Activated CD4-positive, alpha-beta T cell treated with anti-CD3 and anti-CD28 coated beads, Interleukin-2, amount 50 U/mL, for 48 hours (primary cell): Measurements from ENCODE around the gene GFRA1.

Source experiments
- DNase-seq, 2 experiments: peaks; one replicate each; pipeline ENCODE4 v3.0.0-alpha.2; 2020

Gene GFRA1

DNA sequence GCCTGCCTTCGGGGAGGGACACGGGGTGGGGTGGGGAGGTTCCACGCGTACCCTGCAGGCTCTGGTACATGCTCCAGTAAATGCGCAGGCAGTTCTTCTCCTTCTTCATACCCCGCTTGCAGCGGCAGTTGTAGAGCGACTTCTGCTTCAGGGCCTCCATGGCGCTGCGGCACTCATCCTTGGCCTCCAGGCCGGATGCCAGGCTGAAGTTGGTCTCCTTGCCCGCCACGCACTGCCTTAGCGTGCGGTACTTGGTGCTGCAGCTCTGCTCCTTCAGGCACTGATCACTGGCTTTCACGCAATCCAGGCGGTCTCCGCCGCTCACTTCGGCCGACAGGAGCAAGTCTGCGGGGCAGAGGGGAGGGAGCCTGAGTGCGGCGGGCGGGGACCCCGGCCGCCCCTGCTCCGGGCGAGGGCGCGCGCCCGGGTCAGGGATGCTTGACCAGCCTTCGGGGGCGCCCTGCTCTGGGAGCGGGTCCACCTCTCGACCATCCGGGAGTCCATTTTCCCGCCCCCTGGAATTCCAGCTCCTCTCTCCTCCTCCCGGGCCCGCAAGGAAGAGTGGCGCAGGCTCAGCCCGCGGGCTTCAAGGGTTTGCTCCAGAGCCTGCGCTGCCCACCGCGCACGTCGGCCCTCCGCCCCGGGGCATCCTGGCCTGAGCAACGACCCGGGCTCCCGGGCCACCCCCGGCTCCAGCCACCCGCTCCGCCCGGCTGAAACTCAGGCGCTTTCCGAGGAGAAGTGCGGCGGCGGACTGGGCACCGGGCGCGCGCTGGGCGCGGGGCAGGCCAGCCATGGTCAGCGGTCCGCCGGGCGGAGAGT is 2.0 kb downstream of the GFRA1 start:
- DNase-seq, result no peak

DNA sequence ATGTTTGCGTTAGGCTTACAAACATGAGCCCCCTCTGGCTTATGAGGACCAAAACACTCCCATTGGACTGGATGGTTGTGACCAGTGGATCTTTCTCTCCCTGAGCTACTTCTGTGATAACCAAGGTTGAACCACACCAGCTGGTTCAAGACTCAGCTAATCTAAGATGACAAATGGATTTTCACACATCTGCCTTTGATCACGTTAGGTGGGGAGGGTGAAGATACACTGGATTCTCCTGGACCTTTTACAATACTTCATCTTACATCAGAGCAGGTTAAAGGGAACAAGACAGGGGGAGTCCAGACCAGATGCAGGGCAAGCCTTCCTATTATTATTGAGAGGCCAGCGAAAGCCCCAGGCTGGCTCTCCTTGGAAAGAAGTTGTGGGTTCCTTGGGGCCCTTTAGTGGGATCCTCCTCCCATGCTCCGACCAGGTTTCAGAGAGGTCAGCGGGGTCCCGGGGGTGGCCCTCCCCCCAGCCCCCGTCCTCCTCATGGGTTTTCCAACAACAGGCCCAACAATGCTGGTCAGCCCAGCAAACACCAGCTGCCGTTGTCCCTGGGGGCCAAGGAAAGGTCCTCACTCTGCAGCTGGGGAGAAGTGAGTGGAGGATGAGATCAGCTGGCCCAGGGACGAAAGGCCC is 2.8 kb downstream of the GFRA1 start:
- DNase-seq, result no peak

DNA sequence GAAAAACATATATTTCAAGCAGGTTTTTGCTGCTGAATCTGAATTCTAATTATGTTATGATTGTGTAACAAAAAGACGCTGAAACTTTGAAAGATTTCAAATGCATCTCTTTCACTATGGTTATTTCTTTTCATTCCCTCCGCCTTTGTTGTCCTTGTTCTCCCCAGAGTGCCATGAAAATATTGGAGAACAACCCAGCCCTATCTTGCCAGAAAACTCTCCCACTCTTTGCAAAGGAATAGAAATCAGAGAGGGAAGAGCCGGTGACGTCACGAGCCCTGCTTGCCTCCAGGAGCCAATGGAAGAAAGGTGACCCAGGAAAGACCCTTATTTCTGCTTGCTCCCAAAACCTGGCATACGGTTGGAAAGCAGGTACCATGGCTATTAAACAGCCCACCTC is 3.4 kb downstream of the GFRA1 start:
- no peak for DNase-seq

DNA sequence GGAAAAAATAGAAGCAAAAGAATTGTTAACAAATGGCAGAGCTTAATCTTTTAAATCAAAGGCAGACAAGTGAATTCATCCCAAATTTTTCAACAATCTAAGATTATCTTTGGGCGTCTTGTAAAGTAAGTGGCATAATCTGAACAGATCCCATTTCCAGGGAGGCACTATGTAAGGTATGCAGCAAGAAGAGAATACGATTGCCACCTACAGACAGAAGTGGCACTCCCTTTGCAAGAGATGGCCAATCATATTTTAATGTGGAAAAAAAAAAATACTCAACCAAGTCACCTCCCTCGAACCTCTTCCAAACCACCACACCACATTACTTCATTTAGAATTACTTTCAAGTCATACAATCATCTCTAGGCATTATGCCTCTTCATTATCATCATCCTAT is 4.0 kb downstream of the GFRA1 start:
- no peak for DNase-seq

DNA sequence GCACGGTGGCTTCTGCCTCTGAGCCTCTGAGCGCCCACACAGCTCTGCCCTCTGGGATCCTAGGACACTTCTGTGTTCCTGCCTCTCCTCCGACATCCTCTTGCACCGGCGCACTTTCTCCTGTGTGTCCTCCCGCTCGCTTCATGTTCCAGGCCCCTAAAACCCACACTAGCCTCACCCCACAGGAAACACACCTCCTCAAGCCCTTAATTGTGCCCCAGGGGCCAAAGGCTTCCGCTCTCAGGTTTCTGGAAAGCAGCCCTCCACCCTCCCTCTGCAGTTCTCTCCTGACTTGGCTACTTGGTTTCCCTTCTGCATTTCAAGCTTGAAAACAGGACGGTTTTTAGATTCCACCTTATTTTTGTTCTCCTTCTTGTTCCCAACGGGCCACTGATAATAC is 7.3 kb downstream of the GFRA1 start:
- no peak for DNase-seq

DNA sequence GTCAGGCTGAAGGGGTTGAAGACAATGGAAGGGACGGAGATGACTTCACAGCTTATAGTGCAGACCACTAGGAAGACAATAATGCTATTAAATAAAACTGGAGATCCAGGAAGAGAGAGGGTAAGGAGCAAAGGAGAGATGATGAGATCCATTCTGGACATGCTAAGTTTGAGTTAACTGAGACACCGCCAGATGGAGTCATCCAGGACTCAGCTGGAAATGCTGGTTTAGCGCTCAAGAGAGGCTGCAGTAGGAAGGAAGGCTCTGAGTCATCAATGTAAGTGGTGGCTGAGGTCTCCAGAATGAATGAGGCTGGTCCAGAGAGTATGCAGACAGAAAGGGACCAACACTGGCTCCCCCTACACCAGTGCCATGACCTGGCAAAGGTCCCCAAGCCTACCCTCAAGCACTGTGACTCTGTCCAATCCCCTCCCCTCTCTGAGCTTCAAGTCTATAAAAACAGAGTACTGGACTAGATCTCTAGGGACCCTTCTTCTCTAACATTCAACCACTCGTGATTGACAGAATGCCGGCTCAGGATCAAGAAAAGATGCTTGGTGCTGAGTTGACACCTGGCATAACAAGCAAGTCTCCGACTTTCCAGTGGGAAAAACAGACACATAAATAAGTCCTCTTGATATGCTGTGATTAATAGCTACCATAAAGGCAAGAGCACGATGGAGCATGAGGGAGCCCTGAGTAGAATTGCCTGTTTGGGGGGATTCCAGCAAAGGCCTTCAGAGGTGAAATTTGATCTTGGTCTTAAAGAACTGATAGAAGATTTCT is 8.9 kb downstream of the GFRA1 start:
- no peak for DNase-seq

DNA sequence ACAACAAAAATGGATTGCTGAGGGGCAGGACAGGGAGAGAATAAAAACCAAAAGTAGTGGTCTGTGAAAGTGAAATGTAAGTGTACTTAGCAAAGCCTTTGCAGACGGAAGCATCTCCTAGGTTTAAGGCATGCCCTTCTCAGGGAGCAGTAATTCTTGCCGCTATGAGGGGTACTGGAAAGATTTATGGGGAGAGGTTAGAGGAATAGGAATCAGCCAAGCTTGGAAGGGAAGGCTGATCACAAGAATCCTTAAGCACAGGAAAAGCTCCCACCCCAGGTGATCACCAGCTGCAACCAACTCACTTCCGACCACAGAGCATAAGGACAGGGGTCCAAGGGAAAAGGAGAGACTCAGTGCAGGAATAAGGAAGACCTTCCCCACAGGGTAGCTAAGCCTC is 10.3 kb downstream of the GFRA1 start:
- DNase-seq, result no peak

DNA sequence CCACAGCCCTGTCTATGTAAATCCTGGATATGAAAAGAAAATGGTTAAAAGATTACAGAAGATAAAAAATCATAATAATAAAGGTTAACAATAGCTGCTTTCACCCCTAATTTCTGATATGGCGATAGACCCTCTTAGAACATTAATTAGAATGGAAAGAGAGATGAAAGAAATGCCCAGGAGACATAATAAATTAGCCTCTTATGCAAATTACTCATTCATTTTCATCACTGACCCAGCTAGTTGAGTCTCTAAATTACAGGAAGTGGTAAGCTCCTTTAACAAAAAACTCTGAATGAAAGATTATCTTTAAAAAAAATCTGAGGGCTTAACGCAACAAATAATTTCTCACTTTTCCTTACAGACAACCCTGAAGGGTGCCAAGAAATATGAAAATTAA is 12.4 kb downstream of the GFRA1 start:
- DNase-seq, result no peak

DNA sequence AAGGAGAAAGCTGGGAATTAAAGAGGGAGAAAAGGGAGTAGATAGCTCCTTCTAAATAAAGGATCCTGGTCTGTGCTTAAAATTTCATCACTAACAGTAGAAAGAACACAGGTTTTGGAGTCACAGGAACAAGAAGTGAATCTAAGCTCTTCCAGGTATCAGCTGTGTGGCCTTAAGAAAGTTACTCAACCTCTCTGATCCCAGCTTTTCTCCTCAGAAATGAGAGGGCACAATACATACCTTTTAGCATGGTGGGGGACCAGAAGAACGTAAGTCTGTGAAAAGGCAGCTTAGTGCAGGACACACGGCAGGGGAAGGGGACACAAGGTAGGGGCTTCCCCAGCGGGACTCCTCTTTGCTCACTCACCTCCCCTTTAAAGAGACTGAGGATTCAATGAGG is 13.4 kb downstream of the GFRA1 start:
- no peak for DNase-seq

DNA sequence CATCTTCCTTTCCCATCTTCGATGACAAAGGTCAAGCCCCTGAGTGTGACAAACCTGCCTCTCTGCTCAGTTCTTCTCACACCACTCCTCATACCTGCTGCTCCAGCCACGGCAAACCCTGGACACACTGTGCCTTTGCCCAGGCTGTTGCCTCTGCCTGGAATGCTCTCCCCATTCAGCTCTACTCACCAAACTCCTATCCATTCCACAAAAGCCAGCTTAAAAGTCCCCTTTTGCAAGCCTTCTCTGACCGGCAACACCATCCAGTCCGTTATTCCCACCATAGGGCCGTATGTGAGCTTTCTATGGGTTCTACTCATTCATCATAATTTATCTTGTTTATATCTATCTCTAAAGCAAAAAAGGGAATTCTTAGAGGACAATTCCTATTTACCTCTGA is 15.2 kb downstream of the GFRA1 start:
- no peak for DNase-seq

DNA sequence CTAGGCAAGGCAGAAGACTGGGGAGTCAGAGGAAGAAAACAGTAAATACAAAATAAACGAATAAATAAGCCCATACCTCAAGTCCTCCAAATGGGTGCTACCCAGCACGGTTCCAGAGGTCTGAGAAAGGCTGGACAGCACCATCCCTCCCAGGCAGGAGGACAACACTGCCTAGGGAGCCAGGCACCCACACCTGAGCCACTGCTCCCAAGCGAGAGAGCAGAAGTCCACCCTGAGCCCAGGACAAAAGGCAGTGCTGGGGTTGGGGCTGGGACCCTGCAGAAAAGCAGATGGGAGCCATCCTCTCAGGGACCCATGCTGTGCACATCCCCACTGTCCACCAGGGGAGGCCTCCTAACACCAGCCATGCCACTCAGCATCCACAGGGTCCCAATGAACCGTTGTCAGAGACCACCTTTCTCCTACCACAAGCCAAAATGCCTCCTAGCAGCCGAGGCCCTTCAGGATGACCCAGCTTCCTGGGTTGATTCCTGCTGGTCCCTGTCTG is 16.2 kb downstream of the GFRA1 start:
- DNase-seq, result no peak

DNA sequence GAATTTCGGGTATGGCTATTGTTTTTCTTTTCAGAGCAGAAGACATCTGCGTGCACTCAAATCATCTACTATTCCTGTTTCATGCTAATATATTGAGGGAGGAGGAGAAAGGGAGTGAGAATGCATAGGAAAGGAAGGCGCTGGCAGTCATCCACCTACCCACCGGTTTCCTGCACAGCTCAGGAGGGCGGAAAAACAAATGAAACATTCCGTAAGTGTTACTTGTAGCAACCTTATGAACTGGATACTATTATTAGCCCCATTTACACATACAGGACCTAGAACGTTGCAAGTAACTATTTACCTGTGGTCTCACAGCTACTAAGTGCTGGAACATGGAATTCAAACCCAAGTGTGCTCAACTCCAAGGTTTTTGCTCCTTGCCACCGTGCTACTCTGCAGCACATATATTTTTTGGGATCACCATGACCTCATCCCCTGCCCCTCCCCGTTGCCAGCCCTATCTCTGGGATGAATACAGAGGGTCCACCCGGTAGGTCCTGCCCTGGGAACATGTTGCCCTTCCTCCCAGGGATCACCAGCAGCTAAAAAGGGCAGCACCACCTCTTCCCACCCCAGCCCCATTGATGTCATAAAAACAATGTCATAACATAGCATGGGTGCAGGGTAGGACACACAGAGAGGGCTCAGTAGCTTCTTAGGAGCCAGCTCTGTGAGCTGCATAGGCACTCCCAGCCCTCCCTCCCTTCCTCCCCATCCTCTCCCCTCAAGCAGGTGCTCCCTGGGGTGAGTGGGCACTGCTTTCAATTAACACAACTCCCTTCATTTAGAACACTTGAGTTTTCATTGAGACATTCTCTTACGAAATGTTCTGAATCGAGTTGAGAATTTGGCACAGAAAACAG is 16.9 kb downstream of the GFRA1 start:
- DNase-seq, result no peak

DNA sequence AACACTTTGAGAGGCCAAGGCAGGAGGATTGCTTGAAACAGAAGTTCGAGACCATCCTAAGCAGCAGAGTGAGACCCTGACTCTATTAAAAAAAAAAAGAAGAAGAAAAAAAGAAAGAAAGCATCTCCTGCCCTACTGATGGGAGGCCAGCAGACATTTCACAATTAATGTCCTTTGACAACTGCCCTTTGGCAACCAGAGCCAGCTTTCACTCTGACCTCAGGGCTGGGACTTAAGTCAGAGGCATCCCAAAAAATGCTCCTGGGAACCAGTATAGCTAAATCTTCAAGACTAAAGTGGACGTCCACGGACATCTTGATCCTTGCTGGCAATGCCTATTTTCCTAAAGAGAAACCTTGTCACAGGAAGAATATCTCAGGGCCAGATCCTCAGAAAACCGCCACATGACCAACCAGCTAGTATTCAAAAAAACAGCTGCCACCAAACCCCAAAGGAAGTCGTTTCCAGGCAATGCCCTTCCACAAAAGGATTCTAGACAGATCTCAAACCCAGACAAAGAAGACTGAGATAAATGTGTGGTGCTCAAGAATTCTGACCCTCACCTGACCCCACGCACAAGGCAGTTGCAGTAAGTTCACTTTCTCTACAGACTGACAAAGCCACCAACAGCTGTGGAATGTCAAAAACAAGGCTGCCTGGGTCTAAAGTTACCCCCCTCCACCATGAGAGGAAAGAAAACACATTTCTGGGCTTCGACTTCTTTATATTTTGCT is 18.4 kb downstream of the GFRA1 start:
- no peak for DNase-seq

DNA sequence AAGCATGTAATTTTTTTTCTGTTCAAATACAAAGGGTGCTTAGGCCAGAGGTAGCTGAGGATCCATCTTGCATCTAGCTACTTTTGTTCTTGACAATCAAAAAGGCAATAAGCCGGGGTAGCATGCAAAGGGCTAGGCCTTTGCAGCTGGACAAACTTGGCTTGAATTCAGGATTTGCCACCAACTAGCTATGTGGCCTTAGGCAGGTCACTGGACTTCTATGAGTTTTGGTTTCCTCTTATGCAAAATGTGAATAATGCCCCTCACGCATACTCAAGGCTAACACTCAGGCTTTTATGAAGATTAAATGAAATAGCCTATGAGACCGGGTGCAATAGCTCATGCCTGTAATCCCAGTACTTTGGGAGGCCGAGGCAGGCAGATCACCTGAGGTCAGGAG is 19.3 kb downstream of the GFRA1 start:
- DNase-seq, result no peak

DNA sequence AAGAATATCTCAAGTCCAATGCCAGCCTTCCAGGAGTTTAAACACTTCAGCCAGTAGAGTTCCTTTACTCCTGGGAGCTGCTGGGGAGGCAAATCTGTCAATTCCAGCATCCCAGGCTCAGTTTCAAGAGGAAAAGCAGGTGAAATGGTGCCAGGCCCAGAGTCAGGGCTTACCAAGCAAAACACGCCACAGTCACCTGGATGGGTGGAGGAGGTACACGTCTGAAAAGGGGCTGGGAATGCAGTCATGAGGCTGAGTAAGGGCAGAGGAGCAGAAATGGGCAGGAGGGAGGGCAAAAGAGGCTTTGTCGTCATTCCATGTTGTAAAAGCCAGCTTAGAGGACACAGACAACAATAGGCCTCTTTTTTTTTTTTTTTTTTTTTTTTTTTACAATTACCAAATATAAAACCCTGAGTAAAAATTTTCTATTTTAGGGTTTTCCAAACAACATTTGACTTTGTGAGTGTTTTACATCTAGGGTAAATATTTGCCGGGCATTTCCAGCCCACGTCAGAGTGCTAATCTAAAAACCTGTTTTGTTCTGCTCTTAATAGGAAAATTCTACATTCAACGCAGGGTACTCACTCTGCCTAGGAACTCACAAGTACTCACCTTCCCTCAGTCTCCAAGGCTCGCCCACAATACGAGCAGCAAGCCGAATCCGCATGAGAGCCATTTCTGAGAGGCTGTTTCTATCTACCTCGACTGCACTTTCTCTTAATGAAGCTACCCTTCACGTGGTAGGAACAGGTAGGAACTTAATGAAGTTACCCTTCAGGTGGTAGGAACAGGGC is 21.2 kb downstream of the GFRA1 start:
- DNase-seq, result no peak

DNA sequence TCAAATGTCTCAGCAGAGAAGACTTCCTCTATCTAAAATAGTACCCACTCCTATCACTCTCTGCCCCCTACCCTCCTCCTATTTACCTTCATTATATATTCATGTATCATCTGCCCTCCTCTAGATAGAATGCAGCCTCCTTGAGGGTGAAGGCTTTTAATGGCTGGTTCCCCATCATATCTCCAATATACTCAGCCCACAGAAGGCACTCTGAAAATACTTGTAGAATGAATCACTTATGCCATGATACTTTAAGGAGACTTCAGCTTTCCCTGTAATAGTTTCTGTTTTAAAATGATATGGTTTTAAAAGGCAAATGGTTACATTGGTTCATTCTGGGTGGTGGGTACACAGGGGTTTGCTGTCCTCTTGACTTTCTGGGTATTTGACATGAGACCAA is 25.3 kb downstream of the GFRA1 start:
- DNase-seq, result no peak

DNA sequence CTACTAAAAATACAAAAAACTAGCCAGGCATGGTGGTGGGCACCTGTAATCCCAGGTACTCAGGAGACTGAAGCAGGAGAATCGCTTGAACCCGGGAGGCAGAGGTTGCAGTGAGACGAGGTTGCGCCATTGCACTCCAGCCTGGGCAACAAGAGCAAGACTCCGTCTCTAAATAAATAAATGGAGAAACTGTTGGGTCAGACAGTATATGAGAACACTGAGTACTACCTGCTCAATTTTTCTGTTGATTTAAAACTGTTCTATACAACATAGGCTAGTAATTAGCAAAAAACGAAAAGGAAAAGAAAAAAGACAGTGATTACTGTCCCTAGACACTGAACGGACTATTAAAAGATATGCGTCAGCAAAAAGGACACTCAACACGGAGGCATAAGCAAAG is 26.7 kb downstream of the GFRA1 start:
- DNase-seq, result no peak

DNA sequence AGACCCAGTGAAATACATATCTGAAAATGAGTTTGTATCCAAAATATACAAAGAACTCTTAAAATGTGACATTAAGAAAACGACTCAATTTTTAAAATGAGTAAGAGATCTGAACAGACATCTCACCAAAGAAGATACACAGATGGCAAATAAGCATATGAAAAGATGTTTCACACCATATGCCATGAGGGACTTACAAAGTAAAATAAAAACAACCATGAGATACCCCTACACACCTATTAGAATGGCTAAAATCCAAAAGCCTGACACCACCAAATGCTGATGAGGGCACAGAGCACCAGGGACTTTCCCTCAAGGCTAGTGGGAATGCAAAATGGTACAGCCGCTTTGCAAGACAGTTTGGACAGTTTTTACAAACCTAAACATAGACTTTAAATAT is 27.9 kb downstream of the GFRA1 start:
- no peak for DNase-seq

DNA sequence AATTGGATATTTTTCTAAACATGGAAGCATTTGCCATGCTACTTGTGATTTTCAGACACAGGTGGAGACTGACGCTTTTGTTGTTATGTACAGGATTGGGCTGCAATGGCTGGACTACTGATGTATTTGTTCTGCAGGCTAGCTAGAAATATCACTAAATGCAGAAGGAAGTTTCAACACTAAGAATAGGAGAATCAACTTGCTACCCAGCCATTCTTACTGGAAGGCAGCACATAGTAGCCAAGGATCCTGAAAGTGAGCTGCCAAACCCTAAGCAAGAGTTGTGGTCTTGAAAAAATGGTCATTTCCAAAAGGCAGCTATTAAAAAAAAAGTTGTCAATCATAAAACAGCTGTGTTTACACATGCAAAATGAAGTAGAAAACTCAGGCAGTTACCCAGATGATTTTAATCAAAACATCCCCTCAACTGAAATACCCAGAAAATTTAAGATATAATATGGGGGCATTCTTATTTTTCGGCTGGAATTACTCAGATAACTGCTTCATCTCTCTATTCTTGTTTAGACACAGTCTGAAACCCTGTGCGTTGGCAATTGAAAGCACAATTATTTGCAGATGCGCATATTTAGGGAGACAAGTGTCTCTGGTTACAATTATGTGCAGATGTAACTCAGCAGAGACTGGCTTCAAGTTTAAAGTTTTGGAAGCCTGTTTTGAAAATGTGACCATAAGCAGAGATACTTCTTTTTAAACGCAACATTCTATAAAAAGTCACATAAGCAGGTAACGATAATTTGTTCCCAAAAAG is 31.2 kb downstream of the GFRA1 start:
- no peak for DNase-seq

DNA sequence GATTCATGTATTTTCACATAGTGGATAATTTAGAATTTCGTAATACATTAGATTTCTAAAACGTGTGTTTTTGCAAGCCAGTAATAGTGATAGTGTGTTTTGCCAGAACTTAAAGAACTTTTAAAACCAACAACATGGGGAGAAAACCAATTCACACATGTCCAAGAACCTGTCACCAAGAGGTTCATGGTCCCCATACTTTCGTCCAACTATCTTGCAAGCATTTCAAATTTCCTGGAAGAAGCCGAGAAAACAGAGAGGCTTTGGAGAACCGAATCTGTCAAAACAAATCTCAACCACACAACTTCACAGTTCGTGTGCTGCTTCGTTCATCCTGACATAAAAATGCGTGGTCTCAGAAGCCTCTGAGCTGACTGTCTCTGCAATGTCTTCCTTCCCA is 31.9 kb downstream of the GFRA1 start:
- no peak for DNase-seq
